Keratinocyte (primary cell): Measurements from ENCODE around the gene VOPP1. TPM values are rescaled to one million over a fixed set of nuclear protein-coding genes. Genes with fewer than 3 reads are reported as not detected.
"Not testable (repeated sequence)": the region's sequence is repeated elsewhere in the genome, so short reads cannot be mapped to it uniquely, and the experiment has no call there.

ENCODE experiments used
- DNase-seq: peaks from one replicate; pipeline ENCODE4 v3.0.0-alpha.2; 2011; ENCODE audit warnings: low read depth, missing footprints, low spot score
- FAIRE-seq: peaks from 2 replicates; lab custom pipeline; 2011; peaks lifted over from hg19 to GRCh38; lab: Jason Lieb, UNC
- H2AFZ ChIP-seq: 2 replicates; pipeline ENCODE4 v1.6.0; 2012; ENCODE audit warnings: low read length, control low read depth, inconsistent platforms; ENCODE audit not compliant: control insufficient read depth
- H3K27ac ChIP-seq: 2 replicates; pipeline ENCODE4 v1.5.1; 2011; ENCODE audit warnings: low read length; ENCODE audit not compliant: control insufficient read depth, insufficient read depth
- H3K27me3 ChIP-seq: 3 replicates; pipeline ENCODE4 v1.6.0; 2011; ENCODE audit warnings: low read length; ENCODE audit not compliant: control insufficient read depth, insufficient read depth; ENCODE audit errors: extremely low read depth
- H3K36me3 ChIP-seq, 2 experiments: 2 replicates in 1 of 2; 3 replicates in 1 of 2; pipeline ENCODE4 v1.5.1; 2011; ENCODE audit warnings: low read length in 2 of 2, mild to moderate bottlenecking in 1 of 2; ENCODE audit not compliant: control insufficient read depth in 2 of 2, insufficient read depth in 2 of 2; ENCODE audit errors: extremely low read depth in 1 of 2
- H3K4me1 ChIP-seq: 3 replicates; pipeline ENCODE4 v1.5.1; 2011; ENCODE audit warnings: low read length; ENCODE audit not compliant: control insufficient read depth, insufficient read depth; ENCODE audit errors: extremely low read depth
- H3K4me2 ChIP-seq: 3 replicates; pipeline ENCODE4 v1.6.0; 2011; ENCODE audit warnings: low read depth, low read length; ENCODE audit not compliant: control insufficient read depth, insufficient read depth; ENCODE audit errors: extremely low read depth
- H3K4me3 ChIP-seq, 3 experiments: fragments of 200-600 bp in 1 of 3; sonication (generic) in 1 of 3; 2 replicates in 2 of 3; 3 replicates in 1 of 3; pipeline ENCODE4 v1.5.1; 2011 to 2016; ENCODE audit warnings: low read length in 3 of 3, mild to moderate bottlenecking in 3 of 3, control low read depth in 2 of 3, inconsistent platforms in 1 of 3, low read depth in 1 of 3, mixed read lengths in 1 of 3, mixed run types in 1 of 3, moderate library complexity in 1 of 3; ENCODE audit not compliant: control insufficient read depth in 2 of 3, insufficient read depth in 2 of 3; ENCODE audit errors: extremely low read depth in 1 of 3
- H3K79me2 ChIP-seq: 2 replicates; pipeline ENCODE4 v1.6.0; 2012; ENCODE audit warnings: low read length; ENCODE audit not compliant: control insufficient read depth, insufficient read depth
- H3K9ac ChIP-seq: 3 replicates; pipeline ENCODE4 v1.6.0; 2011; ENCODE audit warnings: low read length; ENCODE audit not compliant: control insufficient read depth, insufficient read depth; ENCODE audit errors: extremely low read depth
- H3K9me1 ChIP-seq: 3 replicates; pipeline ENCODE4 v1.6.0; 2011; ENCODE audit warnings: low read length; ENCODE audit not compliant: control insufficient read depth, insufficient read depth; ENCODE audit errors: extremely low read depth
- H3K9me3 ChIP-seq: 2 replicates; pipeline ENCODE4 v1.5.1; 2012; ENCODE audit warnings: low read depth, low read length; ENCODE audit not compliant: control insufficient read depth
- H4K20me1 ChIP-seq: 3 replicates; pipeline ENCODE4 v1.6.0; 2011; ENCODE audit warnings: low read length; ENCODE audit not compliant: control insufficient read depth, insufficient read depth; ENCODE audit errors: extremely low read depth
- CTCF ChIP-seq, 3 experiments: IDR thresholded peaks in 1 of 3; conservative IDR thresholded peaks in 1 of 3; optimal IDR thresholded peaks in 1 of 3; 2 replicates in 2 of 3; 3 replicates in 1 of 3; pipeline versions ENCODE3 to v1.5.1; 2011; ENCODE audit warnings: low read length in 3 of 3, mild to moderate bottlenecking in 3 of 3, moderate library complexity in 2 of 3, control low read depth in 1 of 3, inconsistent platforms in 1 of 3; ENCODE audit not compliant: insufficient read depth in 2 of 3; ENCODE audit errors: extremely low read depth in 1 of 3
- EZH2 ChIP-seq: IDR thresholded peaks from one replicate; pipeline ENCODE4 v1.6.1; 2012; ENCODE audit warnings: inconsistent platforms, mild to moderate bottlenecking, low read length, moderate library complexity
- dilution Hi-C: fragments of 300-500 bp; cut with MboI; formaldehyde crosslinking; loops from one replicate; pipeline ENCODE4 v1.7.0; 2020; ENCODE audit warnings: low sequenced_read_pairs; ENCODE audit not compliant: extremely low pct_ligation_motif_present
- polyA plus RNA-seq, 5 experiments: library from polyadenylated mRNA; depleted of rRNA in 3 of 5; stranded (reverse) in 3 of 5; stranded (forward) in 1 of 5; unstranded in 1 of 5; fragments of >200 nt; gene quantifications; 1 replicate in 1 of 5; 2 replicates in 3 of 5; 3 replicates in 1 of 5; pipeline versions ENCODE4 v1.2.1 to v1.2.3, GENCODE V29; 2011 to 2012; ENCODE audit warnings: missing spikeins in 2 of 5, low read depth in 1 of 5, low replicate concordance in 1 of 5

VOPP1 gene
- polyA plus RNA-seq, 1 donor (not counting 4 experiments of a cell fraction or from before 2014, with no cell fraction given) = 49.2 TPM

GRCh38 chr7:55510621-55511020 is 61.7 kb downstream of the VOPP1 start:
- H3K4me3 ChIP-seq = no peak overlapping the region
- no peaks in the 10 kb centered on the region for H3K27me3 ChIP-seq
- no peak overlapping the region for H3K9ac ChIP-seq
- no peak overlapping the region for H3K4me2 ChIP-seq
- peaks cover 8 to 10% of the 10 kb centered on the region in 2 experiments for H3K36me3 ChIP-seq
- H3K9me1 ChIP-seq = no peaks in the 10 kb centered on the region
- dilution Hi-C loops = no loop called here
- FAIRE-seq (no peak), DNase-seq (no peak)
- no peak overlapping the region for H3K27ac ChIP-seq
- no peaks in the 10 kb centered on the region for H4K20me1 ChIP-seq
- peaks cover 5% of the 10 kb centered on the region for H3K4me1 ChIP-seq
- TF ChIP-seq CTCF (optimal IDR thresholded peaks at IDR 0.05 in 1 of 3, IDR thresholded peaks at IDR 0.05 in 1 of 3, conservative IDR thresholded peaks at IDR 0.05 in 1 of 3; ENCODE audit: extremely low read depth in 1 of 3, insufficient read depth in 2 of 3, low read length in 3 of 3) (no peak), EZH2 (no peak)
- no peaks in the 10 kb centered on the region for H3K79me2 ChIP-seq
- H3K9me3 ChIP-seq = no peaks in the 10 kb centered on the region
- no peak overlapping the region for H2AFZ ChIP-seq

- H4K20me1 ChIP-seq, H3K9me3 ChIP-seq, dilution Hi-C loops, H3K4me3 ChIP-seq, H3K9ac ChIP-seq, H3K4me2 ChIP-seq, H2AFZ ChIP-seq, DNase-seq, H3K27me3 ChIP-seq, H3K9me1 ChIP-seq, H3K27ac ChIP-seq, H3K79me2 ChIP-seq, FAIRE-seq, H3K4me1 ChIP-seq: not testable (repeated sequence)
- peaks cover 5 to 11% of the 10 kb centered on the region in 2 experiments for H3K36me3 ChIP-seq
These were observed 62.1 kb downstream of the VOPP1 start for GRCh38 chr7:55510206-55510605.

GRCh38 chr7:55509322-55509721 is 63.0 kb downstream of the VOPP1 start:
- no peak for DNase-seq
- peaks cover 2 to 12% of the 10 kb centered on the region in 2 experiments for H3K36me3 ChIP-seq
- no peak overlapping the region for H3K27ac ChIP-seq
- no peaks in the 10 kb centered on the region for H4K20me1 ChIP-seq
- H3K9ac ChIP-seq = no peak overlapping the region
- peaks cover 16% of the 10 kb centered on the region for H3K4me1 ChIP-seq
- TF ChIP-seq EZH2 = no peak
- no peak for TF ChIP-seq CTCF (optimal IDR thresholded peaks at IDR 0.05 in 1 of 3, IDR thresholded peaks at IDR 0.05 in 1 of 3, conservative IDR thresholded peaks at IDR 0.05 in 1 of 3; ENCODE audit: extremely low read depth in 1 of 3, insufficient read depth in 2 of 3, low read length in 3 of 3)
- H3K9me3 ChIP-seq = no peaks in the 10 kb centered on the region
- dilution Hi-C loops = no loop called here
- H3K79me2 ChIP-seq = peaks cover 5% of the 10 kb centered on the region
- H3K4me2 ChIP-seq = no peak overlapping the region
- H2AFZ ChIP-seq = no peak overlapping the region
- H3K27me3 ChIP-seq = no peaks in the 10 kb centered on the region
- FAIRE-seq = no peak
- no peaks in the 10 kb centered on the region for H3K9me1 ChIP-seq
- H3K4me3 ChIP-seq = no peak overlapping the region
